Endothelial cell of umbilical vein (primary cell): ENCODE data around the gene PRR9. TPM values are rescaled to one million over a fixed set of nuclear protein-coding genes. Genes with fewer than 3 reads are reported as not detected.

Experiments used
- BruUV-seq: library from RNA; stranded (reverse); fragments of 400-500 nt; replicated peaks from 2 replicates; lab custom pipeline; 2021; lab: Mats Ljungman, UMichigan
- CTCF ChIA-PET: fragments of 300-600, 350-600 bp; sonication (Branson Sonifier 250); formaldehyde crosslinking; loops from one replicate; lab custom pipeline; 2021; ENCODE audit warnings: antibody characterized with exemption, inconsistent platforms; lab: Charles Lee
- POLR2A ChIA-PET: fragments of 300-600, 350-600 bp; sonication (Branson Sonifier 250); formaldehyde crosslinking; loops from one replicate; lab custom pipeline; 2021; ENCODE audit warnings: antibody characterized with exemption, inconsistent platforms; lab: Charles Lee
- DNase-seq: peaks from one replicate; pipeline ENCODE4 v3.0.0-alpha.2; 2011; ENCODE audit warnings: low read depth, low spot score
- FAIRE-seq: peaks from 2 replicates; lab custom pipeline; 2011; peaks lifted over from hg19 to GRCh38; lab: Jason Lieb, UNC
- H2AFZ ChIP-seq: 2 replicates; pipeline ENCODE4 v1.6.0; 2012; ENCODE audit warnings: low read depth, low read length, control low read depth, inconsistent platforms
- H3K27ac ChIP-seq: 2 replicates; pipeline ENCODE4 v1.5.1; 2011; ENCODE audit warnings: low read depth, mild to moderate bottlenecking, control low read depth, low read length, moderate library complexity; ENCODE audit not compliant: insufficient read depth
- H3K27me3 ChIP-seq, 2 experiments: 2 replicates each; pipeline versions ENCODE4 v1.6.0 to v1.6.1; 2011; ENCODE audit warnings: low read length in 2 of 2, mixed read lengths in 1 of 2; ENCODE audit not compliant: control insufficient read depth in 2 of 2, insufficient read depth in 2 of 2
- H3K36me3 ChIP-seq, 2 experiments: 2 replicates in 1 of 2; 3 replicates in 1 of 2; pipeline ENCODE4 v1.5.1; 2011; ENCODE audit warnings: low read length in 2 of 2, mild to moderate bottlenecking in 1 of 2, moderate library complexity in 1 of 2; ENCODE audit not compliant: control insufficient read depth in 2 of 2, insufficient read depth in 2 of 2; ENCODE audit errors: extremely low read depth in 1 of 2
- H3K4me1 ChIP-seq: 3 replicates; pipeline ENCODE4 v1.5.1; 2011; ENCODE audit warnings: mild to moderate bottlenecking, low read length; ENCODE audit not compliant: control insufficient read depth, insufficient read depth; ENCODE audit errors: extremely low read depth
- H3K4me2 ChIP-seq: 2 replicates; pipeline ENCODE4 v1.6.1; 2011; ENCODE audit warnings: low read length, control low read depth, mixed read lengths; ENCODE audit not compliant: insufficient read depth
- H3K4me3 ChIP-seq, 3 experiments: fragments of 200-600 bp in 1 of 3; sonication (generic), shearing (Covaris generic) in 1 of 3; replicated peaks in 1 of 3; 2 replicates each; pipeline ENCODE4 v1.5.1; 2011 to 2016; ENCODE audit warnings: control low read depth in 3 of 3, low read length in 3 of 3, mild to moderate bottlenecking in 2 of 3, inconsistent platforms in 1 of 3, low read depth in 1 of 3, moderate library complexity in 1 of 3; ENCODE audit not compliant: insufficient read depth in 1 of 3
- H3K79me2 ChIP-seq: 2 replicates; pipeline ENCODE4 v1.6.0; 2012; ENCODE audit warnings: low read length, inconsistent platforms; ENCODE audit not compliant: control insufficient read depth, insufficient read depth
- H3K9ac ChIP-seq: replicated peaks from 2 replicates; pipeline ENCODE3; 2011; ENCODE audit warnings: low read length, control low read depth; ENCODE audit not compliant: insufficient read depth; ENCODE audit errors: extremely low read depth
- H3K9me1 ChIP-seq: replicated peaks from 3 replicates; pipeline ENCODE4 v1.6.0; 2011; ENCODE audit warnings: mild to moderate bottlenecking, low read length; ENCODE audit not compliant: control insufficient read depth, insufficient read depth; ENCODE audit errors: extremely low read depth
- H3K9me3 ChIP-seq: replicated peaks from 2 replicates; pipeline ENCODE4 v1.5.1; 2012; ENCODE audit warnings: low read length, inconsistent platforms; ENCODE audit not compliant: control insufficient read depth, insufficient read depth
- H4K20me1 ChIP-seq: replicated peaks from 2 replicates; pipeline ENCODE3; 2011; ENCODE audit warnings: mild to moderate bottlenecking, low read length; ENCODE audit not compliant: control insufficient read depth, insufficient read depth; ENCODE audit errors: extremely low read depth
- CTCF ChIP-seq, 2 donors: IDR thresholded peaks; 1 replicate in 1 of 2; 2 replicates in 1 of 2; pipeline ENCODE4 v1.5.1; 2011; ENCODE audit warnings: low read length in 2 of 2, mild to moderate bottlenecking in 2 of 2, moderate library complexity in 2 of 2, control low read depth in 1 of 2, inconsistent platforms in 1 of 2, low read depth in 1 of 2; ENCODE audit not compliant: insufficient read depth in 1 of 2; ENCODE audit errors: extremely low read depth in 1 of 2
- EZH2 ChIP-seq: IDR thresholded peaks from 2 replicates; pipeline ENCODE4 v1.6.1; 2012; ENCODE audit warnings: borderline replicate concordance, low read depth, mild to moderate bottlenecking, moderate library complexity, low read length, inconsistent platforms; ENCODE audit not compliant: severe bottlenecking
- FOS ChIP-seq: IDR thresholded peaks from 2 replicates; pipeline ENCODE4 v1.6.1; 2011; ENCODE audit warnings: mild to moderate bottlenecking, low read length, moderate library complexity, borderline replicate concordance; ENCODE audit not compliant: insufficient read depth
- GATA2 ChIP-seq: IDR thresholded peaks from 2 replicates; pipeline ENCODE4 v1.7.0; 2011; ENCODE audit warnings: low read depth, mild to moderate bottlenecking, moderate library complexity, mixed read lengths, low read length; ENCODE audit not compliant: insufficient read length, insufficient read depth
- JUN ChIP-seq: IDR thresholded peaks from 2 replicates; pipeline ENCODE4 v1.6.1; 2011; ENCODE audit warnings: borderline replicate concordance, low read depth; ENCODE audit not compliant: insufficient read length, insufficient read depth
- MAX ChIP-seq: IDR thresholded peaks from 2 replicates; pipeline ENCODE4 v1.6.1; 2011; ENCODE audit not compliant: insufficient read depth, insufficient read length
- MYC ChIP-seq: IDR thresholded peaks from one replicate; pipeline ENCODE4 v1.6.1; 2011; ENCODE audit warnings: mild to moderate bottlenecking, low read depth, low read length
- POLR2A ChIP-seq: IDR thresholded peaks from 2 replicates; pipeline ENCODE4 v1.6.1; 2012; ENCODE audit warnings: low read depth, mild to moderate bottlenecking, control low read depth, low read length
- POLR2AphosphoS5 ChIP-seq: IDR thresholded peaks from 2 replicates; pipeline ENCODE4 v1.6.1; 2012; ENCODE audit warnings: low read depth, mild to moderate bottlenecking, control low read depth, low read length, moderate library complexity; ENCODE audit not compliant: insufficient read depth
- dilution Hi-C: fragments of 300-500 bp; cut with MboI; formaldehyde crosslinking; loops from one replicate; pipeline ENCODE4 v1.15.0; 2019; ENCODE audit warnings: low sequenced_read_pairs; ENCODE audit not compliant: extremely low pct_ligation_motif_present
- intact Hi-C: fragments of 100-400 bp; cut with micrococcal nuclease; formaldehyde crosslinking; loops from one replicate; pipeline ENCODE4 v1.10.0; 2022
- polyA plus RNA-seq, 4 experiments: library from polyadenylated mRNA; depleted of rRNA in 3 of 4; stranded (reverse) in 3 of 4; unstranded in 1 of 4; fragments of >200 nt; gene quantifications; 2 replicates each; pipeline versions ENCODE4 v1.2.1 to v1.2.3, GENCODE V29; 2011 to 2012; ENCODE audit warnings: missing spikeins in 1 of 4
- total RNA-seq: library from RNA; stranded (reverse); gene quantifications from 2 replicates; pipeline ENCODE4 v1.2.3, GENCODE V29; 2021

Gene PRR9
- total and polyA plus RNA-seq, 2 donors (not counting 3 experiments of a cell fraction or from before 2014, with no cell fraction given) = not detected

DNA sequence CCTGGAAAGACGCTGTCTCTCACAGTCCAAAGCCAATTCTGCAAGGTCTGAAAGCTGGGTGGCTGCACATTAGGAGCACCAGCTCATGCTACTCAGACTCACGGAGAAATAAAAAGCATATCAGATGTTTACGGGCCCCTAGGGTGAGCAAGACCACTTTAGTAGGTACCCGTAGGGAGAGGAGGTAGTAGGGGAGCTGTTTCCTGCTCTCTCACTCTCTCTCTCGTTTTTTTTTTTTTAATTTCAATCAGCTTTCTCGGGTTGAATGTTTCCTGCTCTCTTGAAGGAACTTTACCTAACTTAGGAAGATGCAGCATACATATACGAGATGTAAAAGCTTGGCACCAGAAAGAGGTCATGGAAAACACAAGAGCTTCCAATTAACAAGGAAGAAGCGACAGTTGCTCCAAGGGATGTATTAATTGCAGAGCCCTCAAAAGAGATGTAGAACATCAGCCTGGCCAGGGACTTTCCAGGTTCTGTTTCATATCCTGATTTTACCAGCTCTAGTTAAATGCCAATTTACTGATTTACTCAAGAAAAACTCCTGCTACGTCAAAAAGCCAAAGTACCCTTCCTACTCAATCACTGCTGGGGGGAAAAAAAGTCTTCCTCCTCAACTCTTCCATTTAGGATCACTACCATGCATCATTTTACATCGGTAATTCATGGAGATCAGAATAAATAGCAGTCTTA is 45.2 kb downstream of the PRR9 start:
- Histone ChIP-seq H3K27ac (no peak overlapping the region), H3K4me3 (no peak overlapping the region), H3K9me1 (peaks cover 2% of the 10 kb centered on the region), H3K9me3 (no peaks in the 10 kb centered on the region), H3K27me3 (peaks cover 36 to 53% of the 10 kb centered on the region in 2 experiments), H3K36me3 (no peaks in the 10 kb centered on the region), H3K4me1 (no peaks in the 10 kb centered on the region), H3K4me2 (no peak overlapping the region), H3K79me2 (no peaks in the 10 kb centered on the region), H3K9ac (no peak overlapping the region), H4K20me1 (no peaks in the 10 kb centered on the region), H2AFZ (no peak overlapping the region)
- FAIRE-seq = no peak
- intact Hi-C loops (no loop called here), dilution Hi-C loops (no loop called here)
- no TSS peak for BruUV-seq
- POLR2A ChIA-PET = no interaction called here
- CTCF ChIA-PET = interaction anchor here (0.8 kb wide), 1 partner anchor 14 kb away, joined by 3 read pairs; no protein-coding TSS in a partner anchor
- DNase-seq = no peak
- no peak for TF ChIP-seq EZH2
- no peak for TF ChIP-seq JUN
- no peak for TF ChIP-seq POLR2A
- TF ChIP-seq FOS = no peak
- no peak for TF ChIP-seq GATA2
- no peak for TF ChIP-seq POLR2AphosphoS5
- TF ChIP-seq MYC = no peak
- TF ChIP-seq CTCF (IDR thresholded peaks at IDR 0.05; ENCODE audit: extremely low read depth in 1 of 2, insufficient read depth in 1 of 2, low read depth in 1 of 2, low read length in 2 of 2) = no peak
- no peak for TF ChIP-seq MAX
